Liver (tissue), 9 donors: ENCODE results near the gene PLA2G2F. TPM values are rescaled to one million over a fixed set of nuclear protein-coding genes. Genes with fewer than 3 reads are reported as not detected.

Experiments used
- DNase-seq: peaks from one replicate; pipeline ENCODE4 v3.0.0-alpha.2; 2017; ENCODE audit warnings: low spot score
- H3K27ac ChIP-seq, 2 donors: one replicate each; pipeline ENCODE4 v1.7.0; 2013; ENCODE audit warnings: inconsistent platforms in 2 of 2, low read length in 2 of 2, control low read depth in 1 of 2, low read depth in 1 of 2, mild to moderate bottlenecking in 1 of 2
- H3K27me3 ChIP-seq, 4 donors: one replicate each; pipeline versions ENCODE4 v1.6.1 to v1.7.0; 2013; ENCODE audit warnings: low read length in 3 of 4, inconsistent platforms in 1 of 4, mild to moderate bottlenecking in 1 of 4, moderate library complexity in 1 of 4; ENCODE audit not compliant: control insufficient read depth in 4 of 4, insufficient read depth in 4 of 4
- H3K36me3 ChIP-seq, 4 donors: one replicate each; pipeline versions ENCODE4 v1.6.1 to v1.7.0; 2013; ENCODE audit warnings: low read length in 3 of 4, mild to moderate bottlenecking in 3 of 4, low read depth in 1 of 4, moderate library complexity in 1 of 4; ENCODE audit not compliant: control insufficient read depth in 4 of 4, insufficient read depth in 3 of 4
- H3K4me1 ChIP-seq, 4 donors: one replicate each; pipeline versions ENCODE4 v1.6.1 to v1.7.0; 2013; ENCODE audit warnings: low read length in 3 of 4, mild to moderate bottlenecking in 3 of 4, moderate library complexity in 1 of 4; ENCODE audit not compliant: control insufficient read depth in 4 of 4, insufficient read depth in 4 of 4
- H3K4me3 ChIP-seq, 3 donors: one replicate each; pipeline versions ENCODE4 v1.6.1 to v1.7.0; 2013; ENCODE audit warnings: low read length in 3 of 3, control low read depth in 1 of 3, low read depth in 1 of 3, mild to moderate bottlenecking in 1 of 3
- H3K9ac ChIP-seq, 2 donors: one replicate each; pipeline ENCODE4 v1.7.0; 2013; ENCODE audit warnings: low read length in 2 of 2, mild to moderate bottlenecking in 2 of 2, moderate library complexity in 2 of 2, control low read depth in 1 of 2, low read depth in 1 of 2
- H3K9me3 ChIP-seq, 4 donors: one replicate each; pipeline versions ENCODE4 v1.6.1 to v1.7.0; 2013; ENCODE audit warnings: low read length in 3 of 4; ENCODE audit not compliant: control insufficient read depth in 4 of 4
- ATF3 ChIP-seq: IDR thresholded peaks from 2 replicates; pipeline ENCODE4 v1.6.1; 2016; ENCODE audit warnings: antibody characterized with exemption
- CTCF ChIP-seq: fragments of 150-350 bp; IDR thresholded peaks from 2 replicates; pipeline ENCODE4 v1.5.1; 2017; ENCODE audit warnings: improper control_type of control experiment, low read depth, low read length; ENCODE audit not compliant: missing input control
- EGR1 ChIP-seq, 2 donors: IDR thresholded peaks; 2 replicates each; pipeline ENCODE4 v1.6.1; 2016 to 2018; ENCODE audit warnings: antibody characterized with exemption in 2 of 2, low read depth in 2 of 2
- FOXA1 ChIP-seq: IDR thresholded peaks from 2 replicates; pipeline ENCODE4 v1.6.1; 2016; ENCODE audit warnings: antibody characterized with exemption
- GABPA ChIP-seq, 2 donors: IDR thresholded peaks in 1 of 2; conservative IDR thresholded peaks in 1 of 2; 2 replicates each; pipeline ENCODE4 v1.6.1; 2016; ENCODE audit warnings: antibody characterized with exemption in 2 of 2, mild to moderate bottlenecking in 1 of 2, moderate library complexity in 1 of 2
- HNF4G ChIP-seq: IDR thresholded peaks from 2 replicates; pipeline ENCODE4 v1.6.1; 2016; ENCODE audit warnings: antibody characterized with exemption
- JUND ChIP-seq, 2 donors: IDR thresholded peaks; 2 replicates each; pipeline ENCODE4 v1.6.1; 2016; ENCODE audit warnings: antibody characterized with exemption in 2 of 2
- MAX ChIP-seq: IDR thresholded peaks from 2 replicates; pipeline ENCODE4 v1.6.1; 2016; ENCODE audit warnings: antibody characterized with exemption
- NR2F2 ChIP-seq: IDR thresholded peaks from 2 replicates; pipeline ENCODE4 v1.6.1; 2016; ENCODE audit warnings: antibody characterized with exemption
- RAD21 ChIP-seq, 2 donors: IDR thresholded peaks; 2 replicates each; pipeline ENCODE4 v1.6.1; 2016; ENCODE audit warnings: antibody characterized with exemption in 2 of 2, mild to moderate bottlenecking in 2 of 2
- REST ChIP-seq: IDR thresholded peaks from 2 replicates; pipeline ENCODE4 v1.6.1; 2016; ENCODE audit warnings: antibody characterized with exemption, mild to moderate bottlenecking
- RXRA ChIP-seq, 2 donors: IDR thresholded peaks; 2 replicates each; pipeline ENCODE4 v1.6.1; 2017 to 2018; ENCODE audit warnings: antibody characterized with exemption in 2 of 2, mild to moderate bottlenecking in 1 of 2
- TAF1 ChIP-seq: conservative IDR thresholded peaks from 2 replicates; pipeline ENCODE4 v1.6.1; 2016; ENCODE audit warnings: antibody characterized with exemption, mild to moderate bottlenecking
- YY1 ChIP-seq: IDR thresholded peaks from 2 replicates; pipeline ENCODE4 v1.6.1; 2016; ENCODE audit warnings: antibody characterized with exemption, mild to moderate bottlenecking
- ZBTB33 ChIP-seq: IDR thresholded peaks from 2 replicates; pipeline ENCODE4 v1.6.1; 2016; ENCODE audit warnings: antibody characterized with exemption
- WGBS: extraction: QIAGEN DNeasy Blood & Tissue Kit; methylation state at CpG from one replicate; pipeline ENCODE4 v1.1.7; 2013; 5-methylcytosine and 5-hydroxymethylcytosine counted together
- polyA plus RNA-seq, 2 donors: library from polyadenylated mRNA; stranded (reverse) in 1 of 2; unstranded in 1 of 2; fragments of 200-250 nt in 1 of 2; fragments of >200 nt in 1 of 2; fragmentation: Nextera tagmentation in 1 of 2; extraction: Ambion mirVana in 1 of 2; gene quantifications; one replicate each; pipeline versions ENCODE4 v1.2.1 to v1.2.3, GENCODE V29; 2013 to 2015
- total RNA-seq, 2 donors: library from RNA; depleted of rRNA; stranded (reverse); fragments of >200 nt; gene quantifications; one replicate each; pipeline ENCODE4 v1.2.3, GENCODE V29; 2014
- donor health status: healthy.
- donor health status: healthy.
- donor health status: healthy.
- donor health status: healthy.
- donor health status: healthy.

PLA2G2F gene
- total and polyA plus RNA-seq, 4 donors = under 0.01 TPM; not detected in 3

GRCh38 chr1:20107796-20108195 lies 31.3 kb upstream of the PLA2G2F start:
- H3K36me3 ChIP-seq = no peaks in the 10 kb centered on the region
- H3K27me3 ChIP-seq = no peaks in the 10 kb centered on the region
- no peak for DNase-seq
- H3K4me1 ChIP-seq = no peaks in the 10 kb centered on the region
- H3K4me3 ChIP-seq = no peak overlapping the region
- H3K9ac ChIP-seq = no peak overlapping the region
- no peaks in the 10 kb centered on the region for H3K9me3 ChIP-seq
- WGBS = 78% methylated on average over 4 of the region's 4 CpGs
- H3K27ac ChIP-seq = no peak overlapping the region
- TF ChIP-seq EGR1 (IDR thresholded peaks at IDR 0.05; ENCODE audit: low read depth in 2 of 2) (no peak), ATF3 (no peak), TAF1 (no peak), HNF4G (no peak), NR2F2 (no peak), RAD21 (IDR thresholded peaks at IDR 0.05) (no peak), ZBTB33 (no peak), RXRA (IDR thresholded peaks at IDR 0.05) (no peak), FOXA1 (no peak), GABPA (IDR thresholded peaks at IDR 0.05 in 1 of 2, conservative IDR thresholded peaks at IDR 0.05 in 1 of 2) (no peak), MAX (no peak), CTCF (no peak), REST (no peak), JUND (IDR thresholded peaks at IDR 0.05) (no peak), YY1 (no peak)

GRCh38 chr1:20108366-20109123 lies 30.6 kb upstream of the PLA2G2F start:
- H3K4me1 ChIP-seq = no peaks in the 10 kb centered on the region
- H3K27me3 ChIP-seq = no peaks in the 10 kb centered on the region
- TF ChIP-seq MAX = no peak
- TF ChIP-seq HNF4G = no peak
- no peak for TF ChIP-seq RAD21 (IDR thresholded peaks at IDR 0.05)
- no peak for TF ChIP-seq EGR1 (IDR thresholded peaks at IDR 0.05; ENCODE audit: low read depth in 2 of 2)
- no peak for TF ChIP-seq REST
- no peak for TF ChIP-seq TAF1
- TF ChIP-seq GABPA (IDR thresholded peaks at IDR 0.05 in 1 of 2, conservative IDR thresholded peaks at IDR 0.05 in 1 of 2) = no peak
- no peak overlapping the region for H3K27ac ChIP-seq
- no peak for DNase-seq
- H3K9ac ChIP-seq = no peak overlapping the region
- H3K4me3 ChIP-seq = no peak overlapping the region
- WGBS = 82% methylated on average over 5 of the region's 5 CpGs
- H3K9me3 ChIP-seq = no peaks in the 10 kb centered on the region
- no peaks in the 10 kb centered on the region for H3K36me3 ChIP-seq
